HL-60 (cell line): ENCODE measurements around the gene BCL3.

Experiments
- POLR2AphosphoS5 ChIP-seq: IDR thresholded peaks from 2 replicates; pipeline ENCODE4 v1.6.1; 2012; ENCODE audit warnings: low read depth
- TF ChIP-seq, protein P1 (sequence below): IDR thresholded peaks from one replicate; pipeline ENCODE4 v1.5.1; 2011; ENCODE audit warnings: low read length, control low read depth, inconsistent platforms; ENCODE audit not compliant: insufficient read depth
- TF ChIP-seq, protein P2 (sequence below): IDR thresholded peaks from 2 replicates; pipeline ENCODE4 v1.6.1; 2012; ENCODE audit warnings: low read depth; ENCODE audit not compliant: insufficient replicate concordance

DNA sequence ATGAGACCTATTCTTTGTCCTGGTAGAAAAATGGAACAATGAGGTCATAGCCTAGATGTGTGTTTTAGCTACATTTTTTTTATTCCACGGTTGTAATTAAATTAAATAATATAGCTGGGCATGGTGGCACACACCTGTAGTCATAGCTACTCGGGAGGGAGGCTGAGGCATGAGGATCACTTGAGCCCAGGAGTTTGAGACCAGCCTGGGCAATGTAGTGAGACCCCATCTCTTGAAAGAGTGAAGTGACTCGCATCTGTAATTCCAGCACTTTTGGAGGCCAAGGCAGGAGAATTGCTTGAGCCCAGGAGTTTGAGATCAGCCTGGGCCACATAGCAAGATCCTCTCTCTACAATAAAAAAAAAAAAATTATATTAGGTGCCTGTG is 17.4 kb downstream of the BCL3 start:
- TF ChIP-seq, protein P1, sequence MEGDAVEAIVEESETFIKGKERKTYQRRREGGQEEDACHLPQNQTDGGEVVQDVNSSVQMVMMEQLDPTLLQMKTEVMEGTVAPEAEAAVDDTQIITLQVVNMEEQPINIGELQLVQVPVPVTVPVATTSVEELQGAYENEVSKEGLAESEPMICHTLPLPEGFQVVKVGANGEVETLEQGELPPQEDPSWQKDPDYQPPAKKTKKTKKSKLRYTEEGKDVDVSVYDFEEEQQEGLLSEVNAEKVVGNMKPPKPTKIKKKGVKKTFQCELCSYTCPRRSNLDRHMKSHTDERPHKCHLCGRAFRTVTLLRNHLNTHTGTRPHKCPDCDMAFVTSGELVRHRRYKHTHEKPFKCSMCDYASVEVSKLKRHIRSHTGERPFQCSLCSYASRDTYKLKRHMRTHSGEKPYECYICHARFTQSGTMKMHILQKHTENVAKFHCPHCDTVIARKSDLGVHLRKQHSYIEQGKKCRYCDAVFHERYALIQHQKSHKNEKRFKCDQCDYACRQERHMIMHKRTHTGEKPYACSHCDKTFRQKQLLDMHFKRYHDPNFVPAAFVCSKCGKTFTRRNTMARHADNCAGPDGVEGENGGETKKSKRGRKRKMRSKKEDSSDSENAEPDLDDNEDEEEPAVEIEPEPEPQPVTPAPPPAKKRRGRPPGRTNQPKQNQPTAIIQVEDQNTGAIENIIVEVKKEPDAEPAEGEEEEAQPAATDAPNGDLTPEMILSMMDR = no peak
- no peak for TF ChIP-seq POLR2AphosphoS5
- TF ChIP-seq, protein P2, sequence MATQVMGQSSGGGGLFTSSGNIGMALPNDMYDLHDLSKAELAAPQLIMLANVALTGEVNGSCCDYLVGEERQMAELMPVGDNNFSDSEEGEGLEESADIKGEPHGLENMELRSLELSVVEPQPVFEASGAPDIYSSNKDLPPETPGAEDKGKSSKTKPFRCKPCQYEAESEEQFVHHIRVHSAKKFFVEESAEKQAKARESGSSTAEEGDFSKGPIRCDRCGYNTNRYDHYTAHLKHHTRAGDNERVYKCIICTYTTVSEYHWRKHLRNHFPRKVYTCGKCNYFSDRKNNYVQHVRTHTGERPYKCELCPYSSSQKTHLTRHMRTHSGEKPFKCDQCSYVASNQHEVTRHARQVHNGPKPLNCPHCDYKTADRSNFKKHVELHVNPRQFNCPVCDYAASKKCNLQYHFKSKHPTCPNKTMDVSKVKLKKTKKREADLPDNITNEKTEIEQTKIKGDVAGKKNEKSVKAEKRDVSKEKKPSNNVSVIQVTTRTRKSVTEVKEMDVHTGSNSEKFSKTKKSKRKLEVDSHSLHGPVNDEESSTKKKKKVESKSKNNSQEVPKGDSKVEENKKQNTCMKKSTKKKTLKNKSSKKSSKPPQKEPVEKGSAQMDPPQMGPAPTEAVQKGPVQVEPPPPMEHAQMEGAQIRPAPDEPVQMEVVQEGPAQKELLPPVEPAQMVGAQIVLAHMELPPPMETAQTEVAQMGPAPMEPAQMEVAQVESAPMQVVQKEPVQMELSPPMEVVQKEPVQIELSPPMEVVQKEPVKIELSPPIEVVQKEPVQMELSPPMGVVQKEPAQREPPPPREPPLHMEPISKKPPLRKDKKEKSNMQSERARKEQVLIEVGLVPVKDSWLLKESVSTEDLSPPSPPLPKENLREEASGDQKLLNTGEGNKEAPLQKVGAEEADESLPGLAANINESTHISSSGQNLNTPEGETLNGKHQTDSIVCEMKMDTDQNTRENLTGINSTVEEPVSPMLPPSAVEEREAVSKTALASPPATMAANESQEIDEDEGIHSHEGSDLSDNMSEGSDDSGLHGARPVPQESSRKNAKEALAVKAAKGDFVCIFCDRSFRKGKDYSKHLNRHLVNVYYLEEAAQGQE = no peak
